Amniotic epithelial cell (primary cell): ENCODE data around the gene PLXNB2.

ENCODE experiments used
- DNase-seq: peaks from one replicate; pipeline ENCODE4 v3.0.0-alpha.2; 2010; ENCODE audit warnings: low read depth

PLXNB2 gene

GRCh38 chr22:50296658-50297490 is 10.6 kb downstream of the PLXNB2 start:
- no peak for DNase-seq

- no peak for DNase-seq
These were observed 13.2 kb downstream of the PLXNB2 start for GRCh38 chr22:50294319-50294656.

- peak; percentile 84 for DNase-seq
These were observed 13.8 kb downstream of the PLXNB2 start for GRCh38 chr22:50293441-50294318.

GRCh38 chr22:50292643-50293440 is 14.6 kb downstream of the PLXNB2 start:
- peak; percentile 48 for DNase-seq

- no peak for DNase-seq
These were observed 17.4 kb downstream of the PLXNB2 start for GRCh38 chr22:50289942-50290630.

GRCh38 chr22:50289151-50289941 is 18.1 kb downstream of the PLXNB2 start:
- no peak for DNase-seq

GRCh38 chr22:50287731-50288130 is 19.7 kb downstream of the PLXNB2 start:
- no peak for DNase-seq

GRCh38 chr22:50286701-50287318 is 20.6 kb downstream of the PLXNB2 start:
- no peak for DNase-seq

- no peak for DNase-seq
These were observed 21.2 kb downstream of the PLXNB2 start for GRCh38 chr22:50286275-50286674.

- DNase-seq, result no peak
These were observed 21.7 kb downstream of the PLXNB2 start for GRCh38 chr22:50285568-50286229.

- no peak for DNase-seq
These were observed 23.0 kb downstream of the PLXNB2 start for GRCh38 chr22:50284479-50284878.

- no peak for DNase-seq
These were observed 23.6 kb downstream of the PLXNB2 start for GRCh38 chr22:50283821-50284220.

- DNase-seq, result peak; percentile 86
These were observed 24.9 kb downstream of the PLXNB2 start for GRCh38 chr22:50282361-50283155.

- no peak for DNase-seq
These were observed 25.5 kb downstream of the PLXNB2 start for GRCh38 chr22:50281957-50282356.

GRCh38 chr22:50281384-50281760 is 26.1 kb downstream of the PLXNB2 start:
- no peak for DNase-seq

GRCh38 chr22:50280708-50281383 is 26.6 kb downstream of the PLXNB2 start:
- DNase-seq, result no peak

GRCh38 chr22:50280022-50280707 is 27.3 kb downstream of the PLXNB2 start:
- no peak for DNase-seq
